Measurements from ENCODE around the gene GPR107. TPM values are rescaled to one million over a fixed set of nuclear protein-coding genes. Genes with fewer than 3 reads are reported as not detected.

The GPR107 gene
- polyA plus RNA-seq, 3 donors, result 6.0 to 22.6 (median 6.0) TPM

DNA sequence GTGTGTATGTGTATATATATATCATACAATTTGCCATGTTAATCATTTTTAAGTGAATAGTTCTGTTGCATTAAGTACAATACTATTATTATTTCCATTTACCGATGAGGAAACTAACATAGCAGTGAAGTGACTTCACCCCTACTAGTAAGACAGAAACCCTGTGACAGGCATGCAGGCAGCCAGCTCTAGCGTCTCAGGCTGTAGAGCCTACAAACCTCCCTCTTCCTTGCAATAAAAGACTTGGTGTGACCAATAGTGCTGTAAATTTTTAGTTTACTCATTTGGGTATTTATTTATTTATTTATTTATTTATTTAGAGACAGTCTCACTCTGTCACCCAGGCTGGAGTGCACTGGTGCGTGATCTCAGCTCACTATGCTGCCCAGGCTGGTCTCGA lies 35.4 kb upstream of the GPR107 start:
- Mint-ChIP-seq H3K4me3 (no peak overlapping the region), H3K27ac (peak overlapping the region in 1 of 7 donors; percentile 21), H3K36me3 (peaks cover 17 to 29% of the 10 kb centered on the region in 2 donors), H3K4me1 (peaks cover 15% of the 10 kb centered on the region), H3K9me3 (peaks cover 2 to 9% (median 6%) of the 10 kb centered on the region in 7 donors), H3K27me3 (ENCODE audit: low read depth in 3 of 3) (no peaks in the 10 kb centered on the region)
- no peak for DNase-seq
- Histone ChIP-seq H3K27ac (ENCODE audit: low read depth in 1 of 2, low read length in 2 of 2) (no peak overlapping the region), H3K79me2 (ENCODE audit: insufficient read depth, low read length) (peaks cover 100% of the 10 kb centered on the region), H4K20me1 (ENCODE audit: insufficient read depth, low read length) (peaks cover 100% of the 10 kb centered on the region), H3K9ac (ENCODE audit: insufficient read depth, low read length, poor library complexity, severe bottlenecking) (no peak overlapping the region), H3K4me2 (replicated peaks; ENCODE audit: extremely low read depth, low read length, poor library complexity, severe bottlenecking) (no peak overlapping the region), H3K9me3 (replicated peaks in 1 of 2; ENCODE audit: control insufficient read depth in 1 of 2, insufficient read depth in 1 of 2, low read length in 2 of 2) (peaks cover 5 to 7% of the 10 kb centered on the region in 2 donors), H3K4me1 (ENCODE audit: control insufficient read depth in 1 of 2, insufficient read depth in 2 of 2, low read length in 2 of 2) (peaks cover 4 to 7% of the 10 kb centered on the region in 2 donors), H3K36me3 (replicated peaks in 1 of 2; ENCODE audit: control insufficient read depth in 1 of 2, insufficient read depth in 2 of 2, low read length in 2 of 2) (peaks cover 0 to 18% of the 10 kb centered on the region in 2 donors), H3K27me3 (ENCODE audit: control insufficient read depth in 2 of 2, insufficient read depth in 2 of 2, low read length in 2 of 2) (no peaks in the 10 kb centered on the region), H3K4me3 (replicated peaks in 1 of 3; ENCODE audit: low read depth in 2 of 3, low read length in 3 of 3) (no peak overlapping the region), H2AFZ (ENCODE audit: insufficient read depth, low read depth, low read length, poor library complexity, severe bottlenecking) (no peak overlapping the region)
- TF ChIP-seq CTCF (IDR thresholded peaks at IDR 0.05), result no peak
- intact Hi-C loops (cut with micrococcal nuclease), result no loop called here
- WGBS (ENCODE audit: insufficient coverage), result 67% methylated on average over 1 of the region's 4 CpGs

GRCh38 chr9:130020618-130021017 lies 33.1 kb upstream of the GPR107 start:
- 94% methylated on average over 3 of the region's 7 CpGs for WGBS (ENCODE audit: insufficient coverage)
- H3K27ac Mint-ChIP-seq, result peak overlapping the region in 2 of 7 donors; percentile 63
- H3K9me3 Mint-ChIP-seq, result peaks cover 2 to 9% (median 6%) of the 10 kb centered on the region in 7 donors
- intact Hi-C loops (cut with micrococcal nuclease), result no loop called here
- Histone ChIP-seq H3K27ac (ENCODE audit: low read depth in 1 of 2, low read length in 2 of 2) (peak overlapping the region in 1 of 2 donors; percentile 33), H3K4me3 (replicated peaks in 1 of 3; ENCODE audit: low read depth in 2 of 3, low read length in 3 of 3) (no peak overlapping the region), H3K4me1 (ENCODE audit: control insufficient read depth in 1 of 2, insufficient read depth in 2 of 2, low read length in 2 of 2) (peaks cover 23 to 30% of the 10 kb centered on the region in 2 donors), H3K36me3 (replicated peaks in 1 of 2; ENCODE audit: control insufficient read depth in 1 of 2, insufficient read depth in 2 of 2, low read length in 2 of 2) (peaks cover 0 to 18% of the 10 kb centered on the region in 2 donors), H3K27me3 (ENCODE audit: control insufficient read depth in 2 of 2, insufficient read depth in 2 of 2, low read length in 2 of 2) (no peaks in the 10 kb centered on the region), H4K20me1 (ENCODE audit: insufficient read depth, low read length) (peaks cover 100% of the 10 kb centered on the region), H3K4me2 (replicated peaks; ENCODE audit: extremely low read depth, low read length, poor library complexity, severe bottlenecking) (no peak overlapping the region), H2AFZ (ENCODE audit: insufficient read depth, low read depth, low read length, poor library complexity, severe bottlenecking) (no peak overlapping the region), H3K9me3 (replicated peaks in 1 of 2; ENCODE audit: control insufficient read depth in 1 of 2, insufficient read depth in 1 of 2, low read length in 2 of 2) (peaks cover 5 to 7% of the 10 kb centered on the region in 2 donors), H3K9ac (ENCODE audit: insufficient read depth, low read length, poor library complexity, severe bottlenecking) (no peak overlapping the region), H3K79me2 (ENCODE audit: insufficient read depth, low read length) (peaks cover 100% of the 10 kb centered on the region)
- DNase-seq, result no peak
- no peak overlapping the region for H3K4me3 Mint-ChIP-seq
- peaks cover 20 to 29% of the 10 kb centered on the region in 2 donors for H3K36me3 Mint-ChIP-seq
- no peak for TF ChIP-seq CTCF (IDR thresholded peaks at IDR 0.05)
- H3K27me3 Mint-ChIP-seq (ENCODE audit: low read depth in 3 of 3), result peaks cover 0 to 1% (median 0%) of the 10 kb centered on the region in 3 donors
- H3K4me1 Mint-ChIP-seq, result peaks cover 36% of the 10 kb centered on the region
